ENCODE data around the gene VASP. TPM values are rescaled to one million over a fixed set of nuclear protein-coding genes. Genes with fewer than 3 reads are reported as not detected.
A peak's percentile ranks its signal among the peaks of the same experiment; 100 is the strongest.

The VASP gene
- total and polyA plus RNA-seq, 8 donors: 12.5 to 49.3 (median 29.3) TPM

DNA sequence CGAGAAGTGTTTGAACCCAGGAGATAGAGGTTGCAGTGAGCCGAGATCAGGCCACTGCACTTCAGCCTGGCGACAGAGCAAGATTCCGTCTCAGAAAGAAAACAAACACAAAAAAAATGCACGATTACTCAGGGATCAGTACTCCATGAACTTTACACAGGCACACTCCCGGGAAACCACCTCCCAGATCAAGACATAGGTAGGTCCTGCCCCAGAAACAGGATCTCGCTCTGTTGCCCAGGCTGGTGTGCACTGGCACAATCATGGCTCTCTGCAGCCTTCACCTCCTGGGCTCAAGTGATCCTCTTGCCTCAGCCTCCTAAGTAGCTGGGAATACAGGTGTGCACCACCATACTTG lies 11.2 kb downstream of the VASP start:
- Histone ChIP-seq H3K27me3 (no peaks in the 10 kb centered on the region), H3K4me3 (no peak overlapping the region), H3K9me3 (no peaks in the 10 kb centered on the region), H3K27ac (no peak overlapping the region), H3K36me3 (peaks cover 0 to 20% (median 4%) of the 10 kb centered on the region in 3 donors), H3K4me1 (peaks cover 8 to 16% (median 11%) of the 10 kb centered on the region in 3 donors)
- 74 to 77% methylated on average over 7 of the region's 7 CpGs for WGBS, 2 donors
- no peak for TF ChIP-seq CTCF (IDR thresholded peaks at IDR 0.05)
- FAIRE-seq (no peak), ATAC-seq (no peak), DNase-seq (no peak)
- intact Hi-C loops (cut with DNase I): no loop called here

- intact Hi-C loops (cut with DNase I): loop anchor here in 2 of 3 donors (5.0 to 10.0 kb wide), 2 partner anchors 113 to 120 kb away; partner anchors contain the start of gene EML2 (in 1 of the 2)
- WGBS, 2 donors: 86 to 89% methylated on average over 22 to 23 of the region's 24 CpGs
- TF ChIP-seq CTCF (IDR thresholded peaks at IDR 0.05): no peak
- Histone ChIP-seq H3K27me3 (no peaks in the 10 kb centered on the region), H3K27ac (no peak overlapping the region), H3K9me3 (no peaks in the 10 kb centered on the region), H3K4me3 (no peak overlapping the region), H3K36me3 (peaks cover 0 to 20% (median 4%) of the 10 kb centered on the region in 3 donors), H3K4me1 (peaks cover 3 to 7% (median 3%) of the 10 kb centered on the region in 3 donors)
- FAIRE-seq: no peak
- no peak for DNase-seq
- ATAC-seq: no peak
Measured at GRCh38 chr19:45522010-45522941, 15.0 kb downstream of the VASP start.

- no peak for FAIRE-seq
- peak; percentile 56 to 91 (median 78) for TF ChIP-seq CTCF (IDR thresholded peaks at IDR 0.05)
- Histone ChIP-seq H3K4me1 (peaks cover 3 to 7% (median 3%) of the 10 kb centered on the region in 3 donors), H3K9me3 (no peaks in the 10 kb centered on the region), H3K27ac (no peak overlapping the region), H3K36me3 (peaks cover 0 to 10% (median 0%) of the 10 kb centered on the region in 3 donors), H3K4me3 (no peak overlapping the region), H3K27me3 (no peaks in the 10 kb centered on the region)
- intact Hi-C loops (cut with DNase I): loop anchor here in 2 of 3 donors (5.0 to 10.0 kb wide), 2 partner anchors 111 to 119 kb away; partner anchors contain the start of gene EML2 (in 1 of the 2)
- DNase-seq: peak; percentile 73 to 89 (median 76)
- ATAC-seq: peak; percentile 83 to 92 (median 90)
- 71 to 78% methylated on average over 9 of the region's 9 CpGs for WGBS, 2 donors
Measured at GRCh38 chr19:45523642-45524256, 16.5 kb downstream of the VASP start.

- no peak overlapping the region for H3K4me3 ChIP-seq
- 38 to 39% methylated on average over 15 of the region's 15 CpGs for WGBS, 2 donors
- intact Hi-C loops (cut with DNase I): loop anchor here in 2 of 3 donors (5.0 to 10.0 kb wide), 2 partner anchors 110 to 118 kb away; partner anchors contain the start of gene EML2 (in 1 of the 2)
- FAIRE-seq (no peak), ATAC-seq (peak; percentile 11 to 65 (median 54)), DNase-seq (peak in 4 of 6 donors; percentile 70 to 83 (median 76))
- TF ChIP-seq CTCF (IDR thresholded peaks at IDR 0.05): no peak
- H3K27ac ChIP-seq: peak overlapping the region in 3 of 4 donors; percentile 5 to 28 (median 6)
- no peaks in the 10 kb centered on the region for H3K27me3 ChIP-seq
- peaks cover 0 to 10% (median 0%) of the 10 kb centered on the region in 3 donors for H3K36me3 ChIP-seq
- H3K9me3 ChIP-seq: no peaks in the 10 kb centered on the region
- H3K4me1 ChIP-seq: peaks cover 3 to 7% (median 6%) of the 10 kb centered on the region in 3 donors
Measured at GRCh38 chr19:45524575-45525129, 17.4 kb downstream of the VASP start.

Measured in pancreas (tissue), 10 donors.